DND-41 (cell line): ENCODE results near the gene SLBP.

Source experiments
- CTCF ChIP-seq: IDR thresholded peaks from 2 replicates; pipeline ENCODE4 v1.5.1; 2012; ENCODE audit warnings: borderline replicate concordance, low read length, moderate library complexity, mild to moderate bottlenecking; ENCODE audit not compliant: poor library complexity, severe bottlenecking; ENCODE audit errors: extremely low read depth
- EZH2 ChIP-seq: IDR thresholded peaks from 3 replicates; pipeline ENCODE4 v1.6.1; 2012; ENCODE audit warnings: borderline replicate concordance, low read depth, mild to moderate bottlenecking, moderate library complexity, low read length, inconsistent platforms; ENCODE audit not compliant: severe bottlenecking

GRCh38 chr4:1669850-1670249 lies 42.3 kb downstream of the SLBP start:
- TF ChIP-seq CTCF: no peak
- TF ChIP-seq EZH2: no peak
